NCI-H2081 (cell line): ENCODE data around the gene GNMT.
"Not testable (repeated sequence)": the region's sequence is repeated elsewhere in the genome, so short reads cannot be mapped to it uniquely, and the experiment has no call there.

Experiments
- DNase-seq, 2 experiments: peaks; one replicate each; lab custom pipeline; 2025; lab: John Stamatoyannopoulos, UW

GNMT gene

DNA sequence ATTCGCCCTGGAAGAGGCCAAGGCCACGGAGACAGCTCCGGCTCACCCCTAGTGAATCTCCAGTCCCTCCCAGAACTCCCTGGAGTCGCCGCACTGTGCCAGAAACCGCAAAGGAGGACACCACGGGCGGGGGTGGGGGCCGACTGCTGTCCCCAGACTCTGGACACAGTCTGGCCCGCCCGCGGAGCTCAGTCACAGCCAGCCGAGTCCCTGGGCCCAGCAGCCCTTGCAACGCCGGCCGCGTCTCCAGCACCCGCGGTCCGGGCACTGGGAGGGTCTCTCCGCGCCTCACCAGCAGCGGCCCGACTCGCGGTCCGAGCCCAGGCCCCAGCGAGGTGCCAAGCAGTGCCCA is 17.9 kb downstream of the GNMT start:
- DNase-seq, result peak in 1 of 2 experiments; percentile 8

- DNase-seq, result peak; percentile 81 to 88
Observed at GRCh38 chr6:42978839-42979522, 18.4 kb downstream of the GNMT start, which contains the start of gene PEX6. PEX6 (minus strand) TSS chr6:42979181; CDS start chr6:42979150, 31 bp downstream.

DNA sequence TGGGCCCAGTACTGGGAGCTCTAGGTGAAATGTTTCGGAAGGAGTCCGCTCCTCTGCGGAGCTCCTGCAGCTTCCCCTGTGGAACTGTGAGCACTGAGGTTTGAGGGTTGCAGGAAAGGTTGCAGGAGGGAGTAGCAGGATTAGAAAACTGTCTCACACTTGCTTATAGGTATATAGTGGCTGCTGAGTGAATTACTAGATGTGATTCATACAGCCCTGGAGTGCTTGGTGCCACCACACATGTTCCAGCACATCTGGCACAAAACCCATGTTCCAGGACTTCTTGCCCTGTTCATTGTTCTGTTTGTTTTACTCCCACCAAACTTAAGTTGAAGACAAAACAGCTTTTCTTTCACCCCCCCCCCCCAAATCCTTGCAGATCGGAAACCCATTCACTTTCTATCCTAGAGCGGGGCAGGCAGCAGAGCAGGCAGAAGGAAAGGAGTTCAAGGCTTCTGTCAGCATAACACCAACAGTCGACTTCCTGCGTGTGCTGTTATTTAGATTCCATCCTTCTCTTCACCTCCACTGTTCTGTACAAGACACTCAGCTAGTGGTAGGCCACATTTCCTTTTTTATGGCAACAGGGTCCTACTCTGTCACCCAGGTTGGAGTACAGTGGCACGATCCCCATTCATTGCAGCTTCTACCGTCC is 19.1 kb downstream of the GNMT start:
- DNase-seq, result no peak

GRCh38 chr6:42981836-42982235 is 21.3 kb downstream of the GNMT start:
- DNase-seq, result no peak

GRCh38 chr6:42984001-42984923 is 23.7 kb downstream of the GNMT start, which contains the start of gene PPP2R5D:
PPP2R5D (plus strand) TSS chr6:42984570; CDS start chr6:42984678, 108 bp downstream.
- peak; percentile 98 to 99 for DNase-seq

- no peak for DNase-seq
Observed at GRCh38 chr6:42984924-42985475, 24.4 kb downstream of the GNMT start.

DNA sequence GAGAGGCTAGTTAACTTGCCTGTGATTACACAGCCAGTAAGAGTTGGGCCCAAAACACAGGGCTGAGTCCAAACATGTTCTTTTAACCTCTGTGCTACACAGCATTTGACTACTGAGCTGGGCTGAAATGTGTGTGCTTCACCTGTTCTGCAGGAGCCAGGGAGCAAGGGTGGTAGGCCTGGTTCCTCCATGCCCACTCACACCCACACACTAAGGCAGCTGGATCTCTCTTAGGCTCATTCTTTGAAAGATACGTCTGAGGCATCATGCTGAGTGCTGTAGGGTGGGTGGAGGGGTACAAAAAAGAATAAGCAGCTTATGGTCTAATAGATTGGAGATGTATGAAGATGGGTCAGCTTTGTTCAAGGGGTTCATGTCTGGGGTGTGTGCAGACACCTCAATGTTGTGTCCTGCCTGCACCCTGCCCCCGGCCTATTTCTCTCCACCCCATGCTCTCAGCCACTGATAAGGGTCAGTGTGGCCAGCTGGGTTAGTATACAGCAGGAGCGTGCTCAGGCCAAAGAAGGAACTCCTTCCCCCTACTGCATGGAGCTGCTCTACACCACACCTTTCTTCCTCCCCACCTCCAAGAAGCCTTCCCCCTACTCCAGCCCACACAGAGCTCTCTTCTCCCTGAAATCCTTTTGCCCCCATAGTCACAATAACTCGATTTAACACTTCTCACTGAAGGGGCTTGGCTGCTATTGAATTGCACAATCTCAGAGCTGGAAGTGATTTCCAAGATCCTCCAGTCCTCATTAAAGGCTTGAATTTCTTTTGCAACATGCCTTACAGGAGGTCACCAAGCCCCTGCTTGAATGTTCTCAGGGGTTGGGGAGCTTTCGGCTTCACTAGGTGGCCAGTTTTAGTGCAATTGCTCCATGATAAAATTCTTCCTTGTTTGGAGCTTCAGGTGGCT is 27.2 kb downstream of the GNMT start:
- DNase-seq, result no peak

- DNase-seq, result no peak
Observed at GRCh38 chr6:42988486-42989020, 28.0 kb downstream of the GNMT start.

DNA sequence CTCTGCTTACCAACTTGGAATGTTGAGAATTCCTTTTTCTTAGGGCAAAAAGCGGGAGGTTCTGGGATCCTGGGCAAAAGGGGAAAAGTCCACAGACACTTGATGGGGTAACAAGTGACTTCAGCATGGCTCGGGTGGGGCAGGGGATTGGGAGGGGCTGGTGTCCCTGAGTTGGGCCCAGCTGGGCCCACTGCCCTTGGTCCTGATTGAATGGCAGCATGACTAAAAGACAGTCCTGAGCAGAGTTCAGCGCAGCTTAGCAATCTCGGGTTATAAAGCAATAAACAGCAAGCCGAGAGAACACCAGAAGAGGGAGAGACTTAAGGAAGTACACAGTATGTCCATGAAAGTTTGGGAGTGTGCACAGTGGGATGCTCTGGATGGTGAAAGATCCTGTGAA is 29.4 kb downstream of the GNMT start:
- no peak for DNase-seq

GRCh38 chr6:42993445-42993844 is 32.9 kb downstream of the GNMT start:
- no peak for DNase-seq

DNA sequence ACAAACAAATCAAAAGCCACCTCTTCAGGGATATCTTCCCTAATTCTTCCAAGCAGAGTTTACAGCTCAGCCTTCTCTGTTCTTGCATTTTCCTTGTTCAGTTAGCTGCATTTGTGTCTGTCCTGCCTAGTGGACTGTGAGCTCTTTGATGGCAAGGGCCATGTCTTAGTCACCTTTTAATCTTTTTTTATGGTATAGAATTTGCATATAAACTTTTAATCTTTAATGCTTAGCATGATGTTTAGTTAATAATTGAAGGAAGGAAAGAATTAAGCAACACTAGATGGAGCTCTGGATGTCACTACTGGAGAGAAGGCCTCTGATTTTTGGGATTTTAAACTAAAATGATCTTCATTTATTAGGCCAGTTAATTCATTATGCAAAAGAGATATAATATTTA is 36.0 kb downstream of the GNMT start:
- no peak for DNase-seq

- not testable (repeated sequence) for DNase-seq
Observed at GRCh38 chr6:42998205-42998604, 37.7 kb downstream of the GNMT start.

DNA sequence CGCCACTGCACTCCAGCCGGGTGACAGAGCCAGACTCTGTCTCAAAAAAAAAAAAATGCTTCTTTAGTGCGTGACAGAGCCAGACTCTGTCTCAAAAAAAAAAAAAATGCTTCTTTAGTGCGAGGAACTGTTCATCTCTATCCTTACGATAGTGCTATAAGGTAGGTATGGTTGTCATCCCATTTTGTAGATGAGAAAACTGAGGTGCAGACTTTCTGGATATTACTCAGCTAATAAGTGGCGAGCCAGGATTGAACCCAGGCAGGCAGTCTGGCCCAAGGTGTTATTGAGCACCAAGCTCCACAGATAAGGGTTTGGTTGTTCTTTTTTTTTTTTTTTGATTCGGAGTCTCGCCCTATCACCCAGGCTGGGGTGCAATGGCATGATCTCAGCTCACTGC is 41.3 kb downstream of the GNMT start:
- no peak for DNase-seq

DNA sequence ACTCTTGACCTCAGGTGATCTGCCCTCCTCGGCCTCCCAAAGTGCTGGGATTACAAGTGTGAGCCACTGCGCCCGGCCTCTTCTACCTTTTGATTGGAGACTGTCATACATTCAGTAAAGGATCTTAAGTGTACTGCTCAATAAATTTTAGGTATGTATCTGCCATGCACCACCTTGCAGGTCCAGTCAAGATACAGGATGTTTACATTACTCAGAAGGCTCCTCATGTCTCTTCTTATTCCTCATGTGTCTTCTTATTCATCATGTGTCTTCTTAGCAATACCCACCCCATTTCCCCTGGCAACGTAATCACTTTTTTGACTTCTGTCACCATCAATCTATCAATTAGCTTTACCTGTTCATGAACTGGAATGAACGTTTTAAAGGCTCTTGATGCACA is 45.3 kb downstream of the GNMT start:
- no peak for DNase-seq

- DNase-seq, result no peak
Observed at GRCh38 chr6:43006251-43006650, 45.7 kb downstream of the GNMT start.

- DNase-seq, result no peak
Observed at GRCh38 chr6:43007126-43007525, 46.6 kb downstream of the GNMT start.

DNA sequence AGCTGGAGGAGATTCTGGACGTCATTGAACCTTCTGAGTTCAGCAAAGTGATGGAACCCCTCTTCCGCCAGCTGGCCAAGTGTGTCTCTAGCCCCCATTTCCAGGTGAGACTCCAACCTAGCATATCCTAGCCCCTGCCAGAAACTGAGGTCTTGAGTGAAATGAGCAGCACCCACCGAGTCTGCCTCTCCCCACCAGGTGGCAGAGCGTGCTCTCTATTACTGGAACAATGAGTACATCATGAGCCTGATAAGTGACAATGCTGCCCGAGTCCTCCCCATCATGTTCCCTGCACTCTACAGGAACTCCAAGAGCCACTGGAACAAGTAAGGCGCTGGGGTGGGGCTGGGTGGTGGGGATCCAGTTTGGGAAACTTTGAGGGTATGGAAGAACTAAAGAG is 48.6 kb downstream of the GNMT start:
- DNase-seq, result peak in 1 of 2 experiments; percentile 43

GRCh38 chr6:43011207-43011606 is 50.7 kb downstream of the GNMT start:
- no peak for DNase-seq

- DNase-seq, result no peak
Observed at GRCh38 chr6:43012364-43012763, 51.8 kb downstream of the GNMT start.

GRCh38 chr6:43013097-43013842 is 52.7 kb downstream of the GNMT start:
- no peak for DNase-seq
